HG03196 (cell line): ENCODE results near the gene CASP9.
"Not testable (repeated sequence)": the region's sequence is repeated elsewhere in the genome, so short reads cannot be mapped to it uniquely, and the experiment has no call there.

Experiments
- ATAC-seq: cut with Tn5 transposase; IDR thresholded peaks from one replicate; pipeline ENCODE4 v1.9.1; 2021; ENCODE audit not compliant: unreplicated experiment

CASP9 gene

DNA sequence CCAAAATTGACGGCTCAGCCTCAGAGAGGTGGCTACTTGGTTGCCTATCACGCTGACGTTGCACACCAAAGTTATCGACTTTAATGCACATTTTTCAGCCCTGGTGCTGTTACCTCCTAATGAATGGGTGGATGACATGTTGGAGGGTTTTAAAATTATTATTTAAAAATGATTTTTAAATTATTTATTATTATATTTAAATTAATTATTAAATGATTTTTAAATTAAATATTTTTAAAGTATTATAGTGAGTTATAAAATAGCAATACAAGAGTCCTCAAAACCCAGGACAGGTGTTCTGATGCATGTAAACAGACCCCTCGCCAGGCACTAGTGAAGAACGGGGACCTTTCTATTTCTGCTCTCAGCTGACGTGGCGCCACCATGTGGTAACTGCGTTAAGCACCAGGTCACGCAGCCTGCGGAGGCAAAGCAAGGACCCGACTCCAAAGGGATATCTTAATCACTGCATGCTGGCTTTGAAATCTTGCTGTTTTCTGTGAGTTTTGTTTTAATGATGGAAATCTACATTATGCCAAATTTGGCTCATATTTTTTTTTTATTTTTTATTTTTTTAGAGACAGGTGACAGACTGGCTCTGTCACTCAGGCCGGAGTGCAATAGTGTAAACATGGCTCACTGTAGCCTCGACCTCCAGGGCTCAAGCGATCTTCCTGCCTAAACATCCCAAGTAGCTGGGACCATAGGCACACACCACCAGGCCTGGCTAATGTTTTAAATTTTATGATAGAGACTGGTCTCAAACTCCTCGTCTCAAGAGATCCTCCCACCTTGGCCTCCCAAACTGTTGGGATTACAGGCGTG, 22.6 kb downstream of the CASP9 start:
- ATAC-seq, result no peak

- no peak for ATAC-seq
Measured at GRCh38 chr1:15500184-15501178, 23.5 kb downstream of the CASP9 start.

DNA sequence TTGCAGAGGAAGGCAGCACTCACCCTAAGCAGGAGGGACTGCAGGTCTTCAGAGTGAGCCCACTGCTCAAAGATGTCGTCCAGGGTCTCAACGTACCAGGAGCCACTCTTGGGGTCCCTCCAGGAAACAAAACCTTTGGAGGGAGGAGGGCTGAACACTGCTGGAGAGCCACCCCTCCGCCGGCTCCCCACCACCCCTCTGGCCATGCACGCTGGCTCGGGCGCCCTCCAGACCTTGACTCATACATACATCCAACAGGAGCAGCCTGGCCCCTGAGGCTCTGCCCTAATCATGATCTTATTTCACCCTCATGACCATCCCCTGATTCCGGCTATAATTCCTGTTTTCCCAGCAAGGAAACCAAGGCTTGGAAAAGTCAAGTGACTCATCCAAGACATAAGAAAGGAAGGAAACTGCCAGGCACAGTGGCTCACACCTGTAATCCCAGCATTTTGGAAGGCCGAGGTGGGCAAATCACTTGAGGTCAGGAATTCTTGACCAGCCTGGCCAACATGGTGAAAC, 30.1 kb downstream of the CASP9 start:
- ATAC-seq, result no peak

DNA sequence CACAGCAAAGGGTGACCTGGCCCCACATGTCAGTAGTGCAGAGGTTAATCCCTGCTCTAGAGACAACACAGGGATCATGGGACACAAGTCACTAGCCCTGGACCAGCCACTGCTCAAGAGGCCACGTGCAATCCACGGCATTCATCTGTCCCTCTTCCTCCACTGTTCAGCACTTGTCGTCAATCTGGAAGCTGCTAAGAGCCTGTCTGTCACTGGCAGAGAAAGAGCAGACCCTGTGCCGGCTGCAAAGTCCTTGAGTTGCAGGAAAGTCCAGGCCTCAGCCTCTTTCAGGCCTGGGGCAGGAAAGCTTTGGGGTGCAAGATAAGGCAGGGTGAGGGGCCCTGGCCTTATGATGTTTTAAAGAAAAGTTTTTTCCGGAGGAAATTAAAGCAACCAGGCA, 31.4 kb downstream of the CASP9 start:
- ATAC-seq, result no peak

DNA sequence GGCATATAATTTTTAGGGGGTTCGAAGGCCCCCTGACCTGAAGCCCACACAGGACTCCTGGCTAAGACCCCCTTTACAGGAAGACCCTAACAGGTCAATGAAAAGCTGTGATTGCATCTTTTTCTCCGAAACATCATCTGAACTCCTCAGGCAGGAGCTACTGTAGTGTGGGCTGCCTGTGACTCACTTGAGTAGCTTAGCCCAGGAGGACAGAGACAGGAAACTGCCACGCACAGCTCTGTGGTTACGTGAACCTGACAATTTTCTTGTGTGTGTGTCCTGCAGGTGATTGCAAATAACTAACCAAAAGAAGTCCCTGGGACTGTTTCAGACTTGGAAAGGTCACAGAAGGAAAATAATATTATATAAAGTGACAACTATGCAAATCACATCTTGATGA, 33.0 kb downstream of the CASP9 start:
- not testable (repeated sequence) for ATAC-seq

DNA sequence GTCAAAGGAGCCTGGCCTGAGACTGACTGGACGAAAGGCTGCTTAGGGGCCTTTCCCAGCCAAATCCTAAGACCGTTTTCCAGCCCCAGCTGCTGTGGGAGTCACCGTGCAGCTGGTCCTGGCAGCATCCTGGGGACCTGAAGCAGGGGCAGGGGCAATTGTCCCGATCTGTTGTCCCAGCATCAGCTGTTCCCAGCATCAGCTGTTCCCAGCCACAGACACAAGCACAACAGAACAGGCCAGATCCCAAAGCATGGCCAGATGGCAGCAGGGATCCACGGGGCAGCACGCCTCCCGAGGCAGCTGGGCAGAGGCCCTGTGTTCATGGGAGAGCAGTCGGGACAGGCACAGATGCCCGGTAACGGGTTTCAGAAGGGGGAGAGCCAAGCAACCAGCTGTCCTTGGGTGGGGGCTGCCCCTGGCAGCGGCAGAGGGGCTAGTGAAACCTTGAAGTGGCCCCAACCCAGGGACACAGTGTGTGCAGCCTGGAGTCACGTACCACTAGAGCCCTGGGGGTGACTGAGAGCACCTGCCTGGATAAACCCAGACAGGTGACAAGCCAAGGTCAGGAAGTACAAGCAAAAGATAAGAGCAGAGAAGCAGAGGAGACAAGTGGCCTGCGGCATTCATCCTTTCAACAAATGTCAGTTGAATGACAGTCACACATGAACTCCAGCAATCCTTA, 34.8 kb downstream of the CASP9 start:
- ATAC-seq, result no peak

DNA sequence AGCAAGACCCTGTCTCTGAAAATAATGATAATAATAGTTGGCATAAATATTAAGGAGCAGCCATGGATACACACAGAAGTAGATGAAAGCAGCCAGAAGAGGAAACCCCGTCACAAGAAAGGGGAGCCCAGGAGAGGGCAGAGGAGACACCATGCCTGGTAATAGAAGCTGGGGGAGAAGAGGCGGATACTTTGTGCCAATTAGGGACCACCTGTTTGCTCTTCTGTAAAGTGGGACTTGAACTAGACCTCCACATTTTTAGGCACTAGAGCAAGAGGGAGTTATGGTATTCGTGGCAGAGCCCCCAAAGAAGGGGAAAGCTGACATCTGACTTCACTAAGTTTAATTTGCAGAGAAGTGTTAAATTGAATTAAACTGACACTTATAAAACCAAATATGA, 35.6 kb downstream of the CASP9 start:
- no peak for ATAC-seq

DNA sequence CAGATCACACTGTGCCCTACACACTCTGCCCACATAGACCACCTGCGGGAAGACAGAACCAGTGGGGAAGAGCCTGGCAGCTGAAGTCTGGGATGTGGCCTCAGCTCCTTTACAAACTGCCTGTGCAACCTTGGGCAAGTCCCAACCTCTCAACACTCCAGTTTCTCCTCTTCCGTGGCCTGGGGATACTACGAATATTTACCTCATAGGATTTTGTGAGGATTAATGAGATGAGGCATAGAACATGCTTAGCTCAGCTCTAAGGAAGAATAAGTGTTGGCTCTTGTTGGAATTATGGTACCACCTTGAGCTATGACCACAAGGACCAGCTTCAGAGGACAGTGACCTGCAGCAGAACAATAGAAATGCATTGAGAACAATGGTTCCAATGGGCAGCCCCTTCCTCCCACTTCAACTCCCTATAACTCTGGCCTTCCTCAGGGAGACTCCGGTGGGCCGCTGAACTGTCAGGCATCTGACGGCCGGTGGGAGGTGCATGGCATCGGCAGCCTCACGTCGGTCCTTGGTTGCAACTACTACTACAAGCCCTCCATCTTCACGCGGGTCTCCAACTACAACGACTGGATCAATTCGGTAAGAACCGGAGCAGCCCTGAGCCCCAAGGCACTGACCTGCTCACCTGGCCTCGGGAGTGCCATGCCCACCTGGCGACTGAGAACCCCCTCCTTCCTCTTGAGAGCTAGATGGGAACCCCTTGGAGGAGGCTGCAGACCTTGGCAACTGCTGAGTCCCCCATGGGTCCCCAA, 37.0 kb downstream of the CASP9 start:
- not testable (repeated sequence) for ATAC-seq

GRCh38 chr1:15485636-15486035, 38.4 kb downstream of the CASP9 start:
- ATAC-seq, result no peak

- not testable (repeated sequence) for ATAC-seq
Measured at GRCh38 chr1:15484443-15484842, 39.6 kb downstream of the CASP9 start.

- ATAC-seq, result no peak
Measured at GRCh38 chr1:15483971-15484370, 40.0 kb downstream of the CASP9 start.

DNA sequence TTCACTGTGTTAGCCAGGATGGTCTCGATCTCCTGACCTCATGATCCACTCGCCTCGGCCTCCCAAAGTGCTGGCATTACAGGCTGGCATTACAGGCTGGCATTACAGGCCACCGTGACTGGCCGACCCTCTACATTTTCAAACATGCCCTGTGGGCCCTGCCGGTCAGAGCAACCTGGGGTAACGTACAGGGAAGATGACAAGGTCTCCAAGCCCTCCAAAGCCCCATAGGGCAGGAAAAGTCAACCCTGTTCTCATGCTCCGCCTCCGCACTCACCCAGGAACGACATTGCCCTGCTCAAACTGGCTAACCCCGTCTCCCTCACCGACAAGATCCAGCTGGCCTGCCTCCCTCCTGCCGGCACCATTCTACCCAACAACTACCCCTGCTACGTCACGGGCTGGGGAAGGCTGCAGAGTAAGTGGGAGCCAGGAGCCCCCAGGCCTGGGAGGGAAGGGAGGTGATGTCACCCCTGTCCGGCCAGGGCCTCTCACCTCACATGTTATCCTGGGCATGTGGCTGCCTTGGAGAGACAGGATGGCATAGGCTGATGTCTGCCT, 41.0 kb downstream of the CASP9 start:
- ATAC-seq, result not testable (repeated sequence)

- ATAC-seq, result not testable (repeated sequence)
Measured at GRCh38 chr1:15482455-15482854, 41.6 kb downstream of the CASP9 start.

DNA sequence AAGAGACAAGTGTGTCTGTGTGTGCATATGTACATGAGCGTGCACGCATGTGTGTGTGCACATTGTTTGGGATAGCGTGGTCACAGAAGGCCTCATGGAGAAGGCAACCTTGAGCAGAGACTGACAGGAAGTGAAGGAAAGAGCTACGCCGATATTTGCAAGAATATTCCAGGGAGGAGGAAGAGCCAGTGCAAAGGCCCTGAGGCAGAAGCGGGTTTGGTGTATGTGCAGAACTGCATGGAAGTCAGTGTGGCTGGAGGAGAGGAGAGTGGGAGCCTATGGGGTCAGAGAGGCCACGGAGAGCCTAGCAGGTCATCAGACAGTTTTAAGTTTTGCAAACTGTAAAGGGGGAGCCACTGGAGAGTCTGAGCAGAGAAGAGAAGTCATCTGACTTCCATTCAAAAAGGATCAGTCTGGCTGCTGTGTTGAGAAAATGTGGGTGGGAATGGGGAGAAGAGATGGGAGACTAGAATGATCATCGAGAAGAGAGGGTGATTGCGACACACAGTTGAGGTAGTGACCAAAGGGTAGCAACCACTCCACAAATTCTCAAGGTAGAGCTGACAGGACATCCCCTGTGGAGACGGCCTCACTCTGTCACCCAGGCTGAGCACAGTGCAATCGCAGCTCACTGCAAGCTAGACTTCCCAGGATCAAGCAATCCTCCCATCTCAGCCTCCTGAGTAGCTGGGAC, 44.2 kb downstream of the CASP9 start:
- ATAC-seq, result no peak

GRCh38 chr1:15477646-15478212, 46.3 kb downstream of the CASP9 start:
- no peak for ATAC-seq

DNA sequence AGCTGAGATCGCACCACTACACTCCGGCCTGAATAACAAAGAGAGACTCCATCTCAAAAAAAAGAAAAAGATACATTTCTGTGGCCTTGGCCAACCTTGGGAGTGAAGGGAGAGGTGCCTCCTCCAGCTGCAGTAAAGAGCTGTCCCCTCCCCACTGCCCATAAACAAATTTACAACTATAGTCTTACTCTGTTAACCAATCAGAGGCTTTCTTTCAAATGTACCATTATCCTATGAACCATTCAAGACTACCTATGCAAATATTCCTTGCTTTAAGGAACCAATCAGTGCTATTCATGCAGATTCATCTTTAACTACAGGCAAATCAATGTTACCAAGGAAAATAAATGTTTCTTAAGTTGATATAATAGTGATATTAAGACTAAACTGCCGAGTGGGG, 47.1 kb downstream of the CASP9 start:
- no peak for ATAC-seq

DNA sequence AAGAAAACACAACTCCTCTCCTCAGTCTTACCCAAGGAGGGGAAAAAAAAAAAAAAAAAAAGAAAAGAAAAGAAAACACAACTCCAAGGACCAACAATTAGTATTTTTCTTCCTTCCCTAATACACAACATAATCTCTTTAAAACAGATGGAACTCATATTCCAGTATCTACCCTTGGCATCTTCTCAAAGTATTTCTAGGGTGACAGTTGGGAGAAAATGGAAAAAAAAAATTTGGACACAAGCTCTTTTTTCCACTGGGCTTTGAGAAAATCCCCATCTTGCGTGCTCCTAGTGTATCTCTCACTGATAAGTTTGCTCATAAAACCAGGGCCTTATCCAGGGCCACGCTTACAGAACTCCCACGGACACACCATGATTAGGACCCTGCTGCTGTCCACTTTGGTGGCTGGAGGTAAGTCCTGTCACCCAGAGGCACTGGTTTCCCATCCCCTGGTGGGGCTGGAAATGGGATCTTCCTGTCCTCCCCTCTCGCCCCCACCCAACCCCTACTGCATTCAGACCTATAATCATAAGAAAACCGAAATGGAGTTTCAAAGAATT, 48.2 kb downstream of the CASP9 start, which contains the start of gene CELA2B:
Gene CELA2B (plus strand): TSS at position 353 of the 563 bp plus-strand sequence. CDS start 22 bp downstream, at position 375.
- ATAC-seq, result no peak

GRCh38 chr1:15472587-15472986, 51.4 kb downstream of the CASP9 start:
- ATAC-seq, result no peak
